Right ventricle myocardium inferior (tissue), 1 donor: Measurements from ENCODE around the gene ACTA2. TPM values are rescaled to one million over a fixed set of nuclear protein-coding genes. Genes with fewer than 3 reads are reported as not detected.
A peak's percentile ranks its signal among the peaks of the same experiment; 100 is the strongest.

Experiments used
- ATAC-seq: fragments of 200-7000 bp; cut with Tn5 transposase; one replicate; pipeline ENCODE4 v1.9.1; 2020; ENCODE audit warnings: mild to moderate bottlenecking, moderate library complexity
- DNase-seq: peaks from one replicate; pipeline ENCODE4 v3.0.0; 2021; ENCODE audit errors: missing footprints
- intact Hi-C: fragments of 100-400 bp; cut with DNase I; formaldehyde crosslinking; loops from one replicate; pipeline ENCODE4 v1.11.0; 2022
- total RNA-seq: library from RNA; stranded (reverse); fragmentation: NEBNext Ultra II Directional; extraction: Animal tissue kit (Norgen Biotek cat#: 25700); gene quantifications from one replicate; pipeline ENCODE4 v1.2.1, GENCODE V29; 2021
- donor health status: DM: no; HTN: yes; CAD: no; lungs with severe emphysema.

ACTA2 gene
- total RNA-seq, 1 donor from 2014 or later: 75.2 TPM

GRCh38 chr10:88961266-88961665 lies 8.7 kb upstream of the ACTA2 start:
- ATAC-seq (no peak), DNase-seq (no peak)
- intact Hi-C loops: no loop called here

- DNase-seq (no peak), ATAC-seq (no peak)
- intact Hi-C loops: no loop called here
Measured at GRCh38 chr10:88960802-88961201, 8.2 kb upstream of the ACTA2 start.

- intact Hi-C loops: no loop called here
- DNase-seq: no peak
- no peak for ATAC-seq
Measured at GRCh38 chr10:88958721-88959120, 6.1 kb upstream of the ACTA2 start.

GRCh38 chr10:88957381-88957780 lies 4.8 kb upstream of the ACTA2 start:
- DNase-seq: no peak
- intact Hi-C loops: no loop called here

GRCh38 chr10:88954458-88955083 lies 2.0 kb upstream of the ACTA2 start:
- DNase-seq: no peak
- ATAC-seq: no peak
- intact Hi-C loops: no loop called here

More at GRCh38 chr10:88957381-88957780, 4.8 kb upstream of the ACTA2 start:
- no peak for ATAC-seq

- DNase-seq: no peak
- ATAC-seq: no peak
- intact Hi-C loops: no loop called here
Measured at GRCh38 chr10:88953662-88954061, 1.1 kb upstream of the ACTA2 start.

- no peak for ATAC-seq
- intact Hi-C loops: no loop called here
- no peak for DNase-seq
Measured at GRCh38 chr10:88949912-88950837, 2.4 kb downstream of the ACTA2 start.

GRCh38 chr10:88949051-88949450 lies 3.5 kb downstream of the ACTA2 start:
- DNase-seq (no peak), ATAC-seq (no peak)
- intact Hi-C loops: no loop called here

GRCh38 chr10:88946965-88947590 lies 5.5 kb downstream of the ACTA2 start:
- intact Hi-C loops: no loop called here
- ATAC-seq: no peak
- DNase-seq: no peak

- intact Hi-C loops: no loop called here
- no peak for DNase-seq
- no peak for ATAC-seq
Measured at GRCh38 chr10:88946200-88946599, 6.4 kb downstream of the ACTA2 start.

GRCh38 chr10:88944813-88945212 lies 7.8 kb downstream of the ACTA2 start:
- no peak for ATAC-seq
- DNase-seq: no peak

GRCh38 chr10:88943778-88944177 lies 8.8 kb downstream of the ACTA2 start:
- DNase-seq (no peak), ATAC-seq (no peak)
- intact Hi-C loops: no loop called here

More at GRCh38 chr10:88944813-88945212, 7.8 kb downstream of the ACTA2 start:
- intact Hi-C loops: no loop called here

GRCh38 chr10:88941026-88941425 lies 11.5 kb downstream of the ACTA2 start:
- intact Hi-C loops: no loop called here
- DNase-seq (no peak), ATAC-seq (no peak)

- ATAC-seq (no peak), DNase-seq (no peak)
- intact Hi-C loops: no loop called here
Measured at GRCh38 chr10:88938938-88939337, 13.6 kb downstream of the ACTA2 start.

- intact Hi-C loops: no loop called here
- DNase-seq: no peak
- ATAC-seq: no peak
Measured at GRCh38 chr10:88938039-88938438, 14.5 kb downstream of the ACTA2 start.

- ATAC-seq (no peak), DNase-seq (no peak)
- intact Hi-C loops: no loop called here
Measured at GRCh38 chr10:88936656-88937055, 15.9 kb downstream of the ACTA2 start.

- DNase-seq (peak; percentile 77), ATAC-seq (peak; percentile 70)
- intact Hi-C loops: loop anchor here (1.0 kb wide), 2 partner anchors 52 to 281 kb away; no protein-coding TSS in a partner anchor
Measured at GRCh38 chr10:88934900-88935672, 17.5 kb downstream of the ACTA2 start.

GRCh38 chr10:88933564-88933963 lies 19.0 kb downstream of the ACTA2 start:
- DNase-seq: no peak
- intact Hi-C loops: no loop called here

More at GRCh38 chr10:88933564-88933963, 19.0 kb downstream of the ACTA2 start:
- no peak for ATAC-seq
